ENCODE data around the gene NOXA1. TPM values are rescaled to one million over a fixed set of nuclear protein-coding genes. Genes with fewer than 3 reads are reported as not detected.

NOXA1 gene
- total and polyA plus RNA-seq, 7 donors = 1.4 to 16.4 (median 3.3) TPM

GRCh38 chr9:137426018-137426681 lies 3.0 kb downstream of the NOXA1 start:
- intact Hi-C loops (cut with DNase I) = no loop called here
- H3K27me3 ChIP-seq = peaks cover 0 to 13% (median 7%) of the 10 kb centered on the region in 3 donors
- no peak overlapping the region for H3K4me3 ChIP-seq
- DNase-seq = no peak
- TF ChIP-seq CTCF (IDR thresholded peaks at IDR 0.05) = no peak
- H3K27ac ChIP-seq = peak overlapping the region in 3 of 4 donors; percentile 73 to 77 (median 73)
- H3K9me3 ChIP-seq = no peaks in the 10 kb centered on the region
- 88 to 89% methylated on average over 18 of the region's 18 CpGs for WGBS, 2 donors
- peaks cover 0 to 39% (median 29%) of the 10 kb centered on the region in 4 donors for H3K4me1 ChIP-seq
- H3K36me3 ChIP-seq = no peaks in the 10 kb centered on the region

- peaks cover 0 to 27% (median 19%) of the 10 kb centered on the region in 4 donors for H3K4me1 ChIP-seq
- TF ChIP-seq EP300 (IDR thresholded peaks at IDR 0.05) = no peak
- no peak for TF ChIP-seq POLR2AphosphoS5 (IDR thresholded peaks at IDR 0.05)
- TF ChIP-seq POLR2A (IDR thresholded peaks at IDR 0.05) = no peak
- no peak for TF ChIP-seq CTCF (IDR thresholded peaks at IDR 0.05)
- H3K36me3 ChIP-seq = no peaks in the 10 kb centered on the region
- H3K9me3 ChIP-seq = no peaks in the 10 kb centered on the region
- no peak overlapping the region for H3K4me3 ChIP-seq
- WGBS, 2 donors = 82 to 87% methylated on average over 27 of the region's 27 CpGs
- no peak overlapping the region for H3K27ac ChIP-seq
- no peak for DNase-seq
- peaks cover 0 to 16% (median 7%) of the 10 kb centered on the region in 3 donors for H3K27me3 ChIP-seq
- intact Hi-C loops (cut with DNase I) = no loop called here
These were observed 4.5 kb downstream of the NOXA1 start for GRCh38 chr9:137427454-137428310.

GRCh38 chr9:137428311-137428630 lies 5.1 kb downstream of the NOXA1 start:
- DNase-seq = no peak

GRCh38 chr9:137428841-137429545 lies 5.8 kb downstream of the NOXA1 start:
- TF ChIP-seq POLR2A (IDR thresholded peaks at IDR 0.05) (no peak), CTCF (IDR thresholded peaks at IDR 0.05) (no peak), POLR2AphosphoS5 (IDR thresholded peaks at IDR 0.05) (no peak), EP300 (IDR thresholded peaks at IDR 0.05) (no peak)
- Histone ChIP-seq H3K27ac (no peak overlapping the region), H3K4me3 (no peak overlapping the region), H3K27me3 (peaks cover 0 to 16% (median 7%) of the 10 kb centered on the region in 3 donors), H3K4me1 (peaks cover 0 to 20% (median 13%) of the 10 kb centered on the region in 4 donors), H3K9me3 (no peaks in the 10 kb centered on the region), H3K36me3 (no peaks in the 10 kb centered on the region)
- DNase-seq = no peak
- WGBS, 2 donors = 74 to 76% methylated on average over 27 of the region's 27 CpGs
- intact Hi-C loops (cut with DNase I) = no loop called here

More at GRCh38 chr9:137428311-137428630, 5.1 kb downstream of the NOXA1 start:
- 74 to 84% methylated on average over 6 of the region's 6 CpGs for WGBS, 2 donors
- TF ChIP-seq CTCF (IDR thresholded peaks at IDR 0.05) (no peak), EP300 (IDR thresholded peaks at IDR 0.05) (no peak), POLR2A (IDR thresholded peaks at IDR 0.05) (no peak), POLR2AphosphoS5 (IDR thresholded peaks at IDR 0.05) (no peak)
- no peaks in the 10 kb centered on the region for H3K36me3 ChIP-seq
- no peak overlapping the region for H3K27ac ChIP-seq
- H3K27me3 ChIP-seq = peaks cover 0 to 16% (median 7%) of the 10 kb centered on the region in 3 donors
- peaks cover 0 to 27% (median 19%) of the 10 kb centered on the region in 4 donors for H3K4me1 ChIP-seq
- no peak overlapping the region for H3K4me3 ChIP-seq
- no peaks in the 10 kb centered on the region for H3K9me3 ChIP-seq
- intact Hi-C loops (cut with DNase I) = no loop called here

Measured in sigmoid colon (tissue), 7 donors.